Glomerular visceral epithelial cell (primary cell): ENCODE results near the gene CFAP410.
"Not testable (repeated sequence)": the region's sequence is repeated elsewhere in the genome, so short reads cannot be mapped to it uniquely, and the experiment has no call there.

Experiments used
- DNase-seq: peaks from one replicate; pipeline ENCODE4 v3.0.0-alpha.2; 2016; ENCODE audit errors: extremely low spot score

Gene CFAP410

DNA sequence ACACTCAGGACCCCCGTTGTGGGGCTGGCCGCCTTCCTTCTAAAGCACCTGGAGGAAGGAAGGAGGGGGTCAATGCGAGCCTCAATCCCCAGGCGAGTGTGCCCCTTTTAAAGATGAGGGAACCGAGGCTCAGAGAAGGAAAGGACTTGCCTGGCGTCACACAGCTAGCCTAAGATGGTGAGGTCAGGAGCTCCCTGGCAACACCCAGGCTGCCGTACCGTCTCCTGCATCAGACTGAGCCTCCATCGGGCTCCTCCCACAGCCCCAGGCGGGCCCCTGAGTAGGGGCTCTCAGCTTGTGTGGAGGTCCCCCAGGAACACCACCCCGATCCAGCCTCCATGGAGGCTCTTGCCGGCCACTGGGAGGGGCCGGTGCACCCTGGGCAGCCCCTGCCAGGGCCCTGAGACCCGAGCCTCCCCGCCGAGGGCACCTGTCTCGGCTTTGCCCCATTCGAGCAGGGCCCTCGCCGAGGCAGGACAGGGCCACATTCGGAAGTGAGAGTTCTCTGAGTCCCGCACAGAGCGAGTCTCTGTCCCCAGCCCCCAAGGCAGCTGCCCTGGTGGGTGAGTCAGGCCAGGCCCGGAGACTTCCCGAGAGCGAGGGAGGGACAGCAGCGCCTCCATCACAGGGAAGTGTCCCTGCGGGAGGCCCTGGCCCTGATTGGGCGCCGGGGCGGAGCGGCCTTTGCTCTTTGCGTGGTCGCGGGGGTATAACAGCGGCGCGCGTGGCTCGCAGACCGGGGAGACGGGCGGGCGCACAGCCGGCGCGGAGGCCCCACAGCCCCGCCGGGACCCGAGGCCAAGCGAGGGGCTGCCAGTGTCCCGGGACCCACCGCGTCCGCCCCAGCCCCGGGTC lies 53.8 kb downstream of the CFAP410 start, which contains the start of gene AIRE:
Gene AIRE (plus strand): TSS at position 739 of the 855 bp plus-strand sequence. CDS start 131 bp downstream, outside the sequence.
- DNase-seq: peak; percentile 34

GRCh38 chr21:44283948-44284347 lies 55.2 kb downstream of the CFAP410 start:
- DNase-seq: no peak

GRCh38 chr21:44283211-44283785 lies 55.9 kb downstream of the CFAP410 start:
- not testable (repeated sequence) for DNase-seq

DNA sequence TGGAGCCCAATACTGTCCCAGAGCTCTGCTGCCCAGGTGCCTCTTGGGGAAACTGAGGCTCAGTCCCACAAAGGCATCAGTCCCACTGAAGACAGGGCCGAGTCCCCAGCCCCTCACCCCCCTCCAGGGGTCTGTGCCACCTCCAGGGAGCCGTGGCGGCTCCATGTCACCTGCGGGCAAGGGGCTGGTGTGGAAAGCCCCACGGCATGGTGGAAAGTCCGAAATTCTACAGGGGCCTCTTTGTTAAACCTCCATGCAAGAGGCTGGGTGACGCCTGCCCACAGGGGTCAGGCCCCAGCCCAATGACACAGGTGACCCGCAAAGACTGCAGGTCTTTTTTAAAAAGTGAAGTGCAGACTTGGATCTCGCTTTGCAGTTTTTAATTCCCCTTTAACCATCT lies 56.8 kb downstream of the CFAP410 start:
- no peak for DNase-seq

DNA sequence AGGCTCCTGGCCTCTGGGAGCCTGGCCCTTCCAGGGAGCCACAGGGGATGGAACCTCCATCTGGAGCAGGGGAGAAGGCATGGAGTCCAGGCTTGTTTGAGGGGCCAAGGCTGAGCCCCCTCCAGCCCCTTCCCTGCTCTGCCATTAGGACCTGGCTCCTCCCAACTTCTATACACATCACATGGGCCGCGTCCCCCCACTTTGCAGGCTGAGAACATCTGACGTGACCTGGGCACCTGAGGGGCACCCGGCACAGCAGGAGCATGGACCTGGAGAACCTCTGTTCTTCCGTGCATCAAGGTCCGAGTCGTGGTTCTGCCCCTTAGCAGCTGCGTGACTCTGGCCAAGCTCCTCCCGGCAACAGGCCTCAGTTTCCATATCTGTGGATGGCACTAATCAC lies 57.4 kb downstream of the CFAP410 start:
- no peak for DNase-seq

DNA sequence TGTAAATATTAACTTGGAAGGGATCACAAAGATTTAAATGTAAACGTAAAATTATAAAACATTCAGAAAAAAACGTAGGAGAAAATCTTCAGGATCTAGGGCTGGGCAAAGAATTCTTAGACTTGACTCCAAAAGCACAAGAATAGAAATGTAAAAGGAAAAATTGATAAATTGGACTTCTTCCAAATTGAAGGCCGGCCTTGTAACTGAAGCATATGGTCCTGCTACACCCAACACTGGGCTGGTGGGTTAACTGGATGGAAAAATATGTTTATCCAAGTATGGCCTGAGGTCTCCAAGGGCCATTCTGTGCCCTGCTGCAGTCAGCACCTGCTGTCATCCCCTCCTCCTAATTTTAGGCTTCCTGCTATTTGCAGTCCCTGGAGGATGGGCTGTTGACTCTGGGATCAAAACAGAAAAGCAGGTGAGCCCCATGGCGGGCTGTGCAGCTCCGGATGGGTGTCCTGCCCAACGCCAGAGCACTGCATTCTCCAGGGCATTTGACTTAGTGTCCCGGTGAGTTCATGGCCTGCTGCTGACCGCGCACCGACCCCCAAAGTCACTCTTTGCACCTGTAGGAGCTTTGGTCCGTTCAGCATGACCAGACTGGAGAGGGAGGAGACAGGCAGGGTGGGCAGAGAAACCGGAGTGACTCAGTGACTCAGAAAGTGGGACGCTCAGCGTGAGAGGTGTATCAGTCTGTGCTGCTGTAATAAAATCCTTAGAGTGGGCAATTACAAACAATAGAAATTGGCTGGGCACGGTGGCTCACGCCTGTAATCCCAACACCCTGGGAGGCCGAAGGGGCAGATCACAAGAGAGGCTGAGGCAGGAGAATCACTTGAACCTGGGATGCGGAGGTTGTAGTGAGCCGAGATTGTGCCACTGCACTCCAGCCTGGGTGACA lies 59.6 kb downstream of the CFAP410 start:
- no peak for DNase-seq
